Transverse colon (tissue), 4 donors: ENCODE results near the gene CLSTN1.

Source experiments
- POLR2AphosphoS5 ChIP-seq, 3 donors: sonication (generic); formaldehyde crosslinking; IDR thresholded peaks; one replicate each; pipeline ENCODE4 v1.6.1; 2016; ENCODE audit warnings: antibody characterized with exemption in 3 of 3
- TF ChIP-seq, protein P1 (sequence below), 5 experiments: fragments of 200-600 bp in 3 of 5; fragments of 450-650 bp in 2 of 5; sonication (generic) in 3 of 5; IDR thresholded peaks; 1 replicate in 2 of 5; 2 replicates in 3 of 5; pipeline ENCODE4 v1.5.1; 2016 to 2017; ENCODE audit warnings: antibody characterized with exemption in 5 of 5, inconsistent platforms in 3 of 5, mild to moderate bottlenecking in 2 of 5, moderate library complexity in 1 of 5

DNA sequence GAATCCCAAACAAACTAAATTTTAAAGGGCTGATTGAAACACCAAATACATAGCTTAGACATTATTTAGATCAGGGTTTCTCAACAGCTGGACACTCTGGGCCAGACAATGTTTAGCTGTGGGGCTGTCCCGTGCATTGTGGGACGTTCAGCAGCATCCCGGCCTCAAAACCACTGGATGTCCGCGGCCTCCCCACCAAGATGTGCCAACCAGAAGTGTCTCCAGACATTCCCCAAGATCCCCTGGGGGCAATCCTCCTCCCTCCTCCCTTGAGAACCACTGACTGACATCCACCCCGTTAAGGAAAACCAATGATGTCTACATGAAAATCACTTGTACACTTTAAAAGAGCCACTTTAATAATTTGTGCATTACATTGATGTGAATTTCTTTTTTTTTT lies 38.4 kb downstream of the CLSTN1 start:
- TF ChIP-seq, protein P1, sequence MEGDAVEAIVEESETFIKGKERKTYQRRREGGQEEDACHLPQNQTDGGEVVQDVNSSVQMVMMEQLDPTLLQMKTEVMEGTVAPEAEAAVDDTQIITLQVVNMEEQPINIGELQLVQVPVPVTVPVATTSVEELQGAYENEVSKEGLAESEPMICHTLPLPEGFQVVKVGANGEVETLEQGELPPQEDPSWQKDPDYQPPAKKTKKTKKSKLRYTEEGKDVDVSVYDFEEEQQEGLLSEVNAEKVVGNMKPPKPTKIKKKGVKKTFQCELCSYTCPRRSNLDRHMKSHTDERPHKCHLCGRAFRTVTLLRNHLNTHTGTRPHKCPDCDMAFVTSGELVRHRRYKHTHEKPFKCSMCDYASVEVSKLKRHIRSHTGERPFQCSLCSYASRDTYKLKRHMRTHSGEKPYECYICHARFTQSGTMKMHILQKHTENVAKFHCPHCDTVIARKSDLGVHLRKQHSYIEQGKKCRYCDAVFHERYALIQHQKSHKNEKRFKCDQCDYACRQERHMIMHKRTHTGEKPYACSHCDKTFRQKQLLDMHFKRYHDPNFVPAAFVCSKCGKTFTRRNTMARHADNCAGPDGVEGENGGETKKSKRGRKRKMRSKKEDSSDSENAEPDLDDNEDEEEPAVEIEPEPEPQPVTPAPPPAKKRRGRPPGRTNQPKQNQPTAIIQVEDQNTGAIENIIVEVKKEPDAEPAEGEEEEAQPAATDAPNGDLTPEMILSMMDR (IDR thresholded peaks at IDR 0.05): no peak
- no peak for TF ChIP-seq POLR2AphosphoS5 (IDR thresholded peaks at IDR 0.05)
